GM18867 (cell line): ENCODE measurements around the gene GON4L.
"Not testable (repeated sequence)": the region's sequence is repeated elsewhere in the genome, so short reads cannot be mapped to it uniquely, and the experiment has no call there.

ENCODE experiments used
- ATAC-seq: cut with Tn5 transposase; IDR thresholded peaks from one replicate; pipeline ENCODE4 v1.9.1; 2021; ENCODE audit warnings: mild to moderate bottlenecking, moderate library complexity; ENCODE audit not compliant: unreplicated experiment

GON4L gene

GRCh38 chr1:155856975-155857930 lies at the start of gene GON4L:
TSS of gene GON4L (minus strand) at chr1:155857214. CDS start at chr1:155853780, 3,434 bp downstream.
- peak; percentile 46 for ATAC-seq

- no peak for ATAC-seq
Measured at GRCh38 chr1:155904261-155904660, 47.2 kb upstream of the GON4L start.

- ATAC-seq = no peak
Measured at GRCh38 chr1:155900161-155900560, 43.1 kb upstream of the GON4L start.

- ATAC-seq = no peak
Measured at GRCh38 chr1:155899683-155900082, 42.7 kb upstream of the GON4L start.

- no peak for ATAC-seq
Measured at GRCh38 chr1:155898888-155899287, 41.9 kb upstream of the GON4L start.

- no peak for ATAC-seq
Measured at GRCh38 chr1:155897746-155898145, 40.7 kb upstream of the GON4L start.

- not testable (repeated sequence) for ATAC-seq
Measured at GRCh38 chr1:155896476-155896875, 39.5 kb upstream of the GON4L start.

- ATAC-seq = not testable (repeated sequence)
Measured at GRCh38 chr1:155895617-155896016, 38.6 kb upstream of the GON4L start.

- ATAC-seq = no peak
Measured at GRCh38 chr1:155893389-155894142, 36.6 kb upstream of the GON4L start.

GRCh38 chr1:155892796-155893195 lies 35.8 kb upstream of the GON4L start:
- ATAC-seq = no peak

- ATAC-seq = no peak
Measured at GRCh38 chr1:155890251-155890650, 33.2 kb upstream of the GON4L start.

- no peak for ATAC-seq
Measured at GRCh38 chr1:155889566-155889965, 32.6 kb upstream of the GON4L start.

GRCh38 chr1:155888481-155888880 lies 31.5 kb upstream of the GON4L start:
- no peak for ATAC-seq

- ATAC-seq = no peak
Measured at GRCh38 chr1:155884982-155885381, 28.0 kb upstream of the GON4L start.

- no peak for ATAC-seq
Measured at GRCh38 chr1:155884031-155884960, 27.3 kb upstream of the GON4L start.

GRCh38 chr1:155882766-155883165 lies 25.8 kb upstream of the GON4L start:
- ATAC-seq = no peak

GRCh38 chr1:155882235-155882634 lies 25.2 kb upstream of the GON4L start:
- no peak for ATAC-seq

GRCh38 chr1:155880950-155881349 lies 23.9 kb upstream of the GON4L start:
- no peak for ATAC-seq

- ATAC-seq = no peak
Measured at GRCh38 chr1:155880251-155880650, 23.2 kb upstream of the GON4L start.

- ATAC-seq = no peak
Measured at GRCh38 chr1:155877945-155878344, 20.9 kb upstream of the GON4L start.

- no peak for ATAC-seq
Measured at GRCh38 chr1:155873860-155874259, 16.8 kb upstream of the GON4L start.
